ENCODE results near the gene SLC34A3.

SLC34A3 gene

DNA sequence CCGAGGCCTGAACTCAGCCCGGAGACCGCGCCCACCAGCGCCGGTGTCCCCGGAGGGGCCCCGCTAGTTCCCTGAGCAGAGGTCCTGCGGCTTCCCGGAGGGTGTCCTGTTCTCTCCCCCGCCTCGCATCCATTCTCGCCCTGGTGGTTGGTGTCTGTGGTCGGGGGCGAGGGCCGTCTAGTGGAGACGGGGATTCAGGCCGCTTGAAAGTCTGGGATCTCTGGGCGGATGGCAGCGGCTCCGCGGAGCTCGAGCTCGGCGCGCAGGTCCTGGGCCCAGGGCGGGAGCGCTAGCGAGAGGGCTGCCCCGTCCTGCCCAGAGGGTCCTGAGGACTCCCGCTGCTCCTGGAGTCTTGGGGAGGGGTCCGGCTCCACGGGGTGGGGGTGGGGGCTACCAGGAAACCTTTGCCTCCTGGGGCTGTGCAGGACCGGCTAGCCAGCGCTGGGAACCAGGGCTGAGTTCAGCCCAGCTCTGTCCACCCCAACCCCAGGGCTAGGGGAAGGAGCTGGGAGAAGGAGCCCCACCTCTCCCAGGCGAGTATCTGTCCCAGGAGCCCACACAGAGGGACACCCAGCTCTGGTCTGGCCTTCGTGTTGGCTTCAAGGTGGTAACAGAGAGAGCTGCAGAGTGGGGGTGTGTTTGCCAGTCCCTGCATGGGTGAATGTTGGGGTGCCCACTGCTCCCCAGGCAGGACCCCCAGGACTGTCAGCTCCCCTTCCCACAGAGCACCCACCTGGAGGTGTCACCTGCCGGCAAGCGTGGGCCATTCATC lies 50.8 kb downstream of the SLC34A3 start:
- no peak overlapping the region for H3K4me3 ChIP-seq (ENCODE audit: severe bottlenecking)
- no peak overlapping the region for H3K27ac ChIP-seq (ENCODE audit: poor library complexity, severe bottlenecking)
- TF ChIP-seq, protein P1, sequence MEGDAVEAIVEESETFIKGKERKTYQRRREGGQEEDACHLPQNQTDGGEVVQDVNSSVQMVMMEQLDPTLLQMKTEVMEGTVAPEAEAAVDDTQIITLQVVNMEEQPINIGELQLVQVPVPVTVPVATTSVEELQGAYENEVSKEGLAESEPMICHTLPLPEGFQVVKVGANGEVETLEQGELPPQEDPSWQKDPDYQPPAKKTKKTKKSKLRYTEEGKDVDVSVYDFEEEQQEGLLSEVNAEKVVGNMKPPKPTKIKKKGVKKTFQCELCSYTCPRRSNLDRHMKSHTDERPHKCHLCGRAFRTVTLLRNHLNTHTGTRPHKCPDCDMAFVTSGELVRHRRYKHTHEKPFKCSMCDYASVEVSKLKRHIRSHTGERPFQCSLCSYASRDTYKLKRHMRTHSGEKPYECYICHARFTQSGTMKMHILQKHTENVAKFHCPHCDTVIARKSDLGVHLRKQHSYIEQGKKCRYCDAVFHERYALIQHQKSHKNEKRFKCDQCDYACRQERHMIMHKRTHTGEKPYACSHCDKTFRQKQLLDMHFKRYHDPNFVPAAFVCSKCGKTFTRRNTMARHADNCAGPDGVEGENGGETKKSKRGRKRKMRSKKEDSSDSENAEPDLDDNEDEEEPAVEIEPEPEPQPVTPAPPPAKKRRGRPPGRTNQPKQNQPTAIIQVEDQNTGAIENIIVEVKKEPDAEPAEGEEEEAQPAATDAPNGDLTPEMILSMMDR (IDR thresholded peaks at IDR 0.05; ENCODE audit: poor library complexity, severe bottlenecking), result no peak
- peaks cover 8% of the 10 kb centered on the region for H3K4me1 ChIP-seq (ENCODE audit: insufficient read depth, poor library complexity, severe bottlenecking)
- no peak for DNase-seq (ENCODE audit: low spot score)
- H3K9me3 ChIP-seq (ENCODE audit: severe bottlenecking), result no peaks in the 10 kb centered on the region
- no peaks in the 10 kb centered on the region for H3K27me3 ChIP-seq (ENCODE audit: insufficient read depth, poor library complexity, severe bottlenecking)
- ATAC-seq (ENCODE audit: low read depth), result no peak
- peaks cover 42% of the 10 kb centered on the region for H3K36me3 ChIP-seq (ENCODE audit: low read depth)

Measured in RWPE2 (cell line).